T-helper 9 cell (primary cell): ENCODE data around the gene PCDHB2.
"Not testable (repeated sequence)": the region's sequence is repeated elsewhere in the genome, so short reads cannot be mapped to it uniquely, and the experiment has no call there.

Source experiments
- DNase-seq: peaks from one replicate; pipeline ENCODE4 v3.0.0-alpha.2; 2020
- total RNA-seq, 2 donors: gene quantifications; one replicate each; lab custom pipeline; 2026; lab: John Stamatoyannopoulos, UW

PCDHB2 gene
- 0.07 to 0.24 reads per million in 2 donors for total RNA-seq

GRCh38 chr5:141094481-141095262 lies at the start of gene PCDHB2:
TSS of gene PCDHB2 (plus strand) at chr5:141094615. CDS start at chr5:141094791, 176 bp downstream.
- DNase-seq = no peak

- no peak for DNase-seq
Observed at GRCh38 chr5:141050622-141051520, 43.5 kb upstream of the PCDHB2 start, which contains the start of gene PCDHB1. TSS of gene PCDHB1 (plus strand) at chr5:141051374. CDS start at chr5:141051471, 97 bp downstream.

GRCh38 chr5:141051521-141051866 lies 42.9 kb upstream of the PCDHB2 start:
- DNase-seq = no peak

GRCh38 chr5:141077826-141078225 lies 16.6 kb upstream of the PCDHB2 start:
- DNase-seq = no peak

- no peak for DNase-seq
Observed at GRCh38 chr5:141082228-141082627, 12.2 kb upstream of the PCDHB2 start.

- peak; percentile 21 for DNase-seq
Observed at GRCh38 chr5:141084487-141084989, 9.9 kb upstream of the PCDHB2 start.

GRCh38 chr5:141095263-141095641 lies 837 bp downstream of the PCDHB2 start:
- DNase-seq = no peak

- not testable (repeated sequence) for DNase-seq
Observed at GRCh38 chr5:141096181-141096580, 1.8 kb downstream of the PCDHB2 start.

GRCh38 chr5:141096586-141096985 lies 2.2 kb downstream of the PCDHB2 start:
- DNase-seq = not testable (repeated sequence)

GRCh38 chr5:141100243-141100805 lies 5.9 kb downstream of the PCDHB2 start, which contains the start of gene PCDHB3:
TSS of gene PCDHB3 (plus strand) at chr5:141100473. CDS start at chr5:141100650, 177 bp downstream.
- DNase-seq = no peak

- DNase-seq = no peak
Observed at GRCh38 chr5:141101059-141101458, 6.6 kb downstream of the PCDHB2 start.

- not testable (repeated sequence) for DNase-seq
Observed at GRCh38 chr5:141102070-141102469, 7.7 kb downstream of the PCDHB2 start.

GRCh38 chr5:141102471-141102870 lies 8.1 kb downstream of the PCDHB2 start:
- not testable (repeated sequence) for DNase-seq

- no peak for DNase-seq
Observed at GRCh38 chr5:141105350-141105749, 10.9 kb downstream of the PCDHB2 start.

- DNase-seq = no peak
Observed at GRCh38 chr5:141119250-141119649, 24.8 kb downstream of the PCDHB2 start.

- DNase-seq = no peak
Observed at GRCh38 chr5:141121563-141121962, 27.1 kb downstream of the PCDHB2 start, which contains the start of gene PCDHB4. TSS of gene PCDHB4 (plus strand) at chr5:141121818. CDS start at chr5:141121999, 181 bp downstream.

GRCh38 chr5:141121985-141122384 lies 27.6 kb downstream of the PCDHB2 start:
- no peak for DNase-seq

GRCh38 chr5:141123396-141124135 lies 29.2 kb downstream of the PCDHB2 start:
- not testable (repeated sequence) for DNase-seq

- DNase-seq = no peak
Observed at GRCh38 chr5:141127305-141127704, 32.9 kb downstream of the PCDHB2 start.

- no peak for DNase-seq
Observed at GRCh38 chr5:141135030-141135717, 40.8 kb downstream of the PCDHB2 start, which contains the start of gene PCDHB5. TSS of gene PCDHB5 (plus strand) at chr5:141135206. CDS start at chr5:141135435, 229 bp downstream.

GRCh38 chr5:141135718-141136266 lies 41.4 kb downstream of the PCDHB2 start:
- DNase-seq = no peak
